ENCODE results near the gene KRT40.

DNA sequence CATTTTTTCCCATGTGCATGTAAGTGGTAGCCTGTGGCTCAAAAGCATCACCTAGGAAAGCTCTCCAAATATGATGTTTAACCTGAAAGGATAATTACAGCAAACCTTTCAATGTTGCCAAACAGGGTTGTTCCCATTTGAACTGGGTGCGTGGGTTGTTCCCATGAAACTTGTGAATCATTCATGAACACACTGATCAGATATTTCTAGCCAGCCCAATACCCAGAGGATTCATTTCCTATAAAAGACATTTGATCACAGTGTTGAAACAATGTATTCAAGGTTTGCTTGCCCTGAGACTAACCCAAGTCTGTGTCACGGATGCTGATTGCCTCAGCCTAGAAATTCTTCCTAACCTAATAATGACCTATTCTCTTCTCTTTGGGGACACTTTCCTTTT, 30.2 kb downstream of the KRT40 start:
- no peak for TF ChIP-seq GATA3 (IDR thresholded peaks at IDR 0.05; ENCODE audit: low read depth, low read length)
- no peak for TF ChIP-seq GATA2 (IDR thresholded peaks at IDR 0.05; ENCODE audit: low read depth, low read length)
